T-helper 22 cell (primary cell): ENCODE measurements around the gene HJV.
"Not testable (repeated sequence)": the region's sequence is repeated elsewhere in the genome, so short reads cannot be mapped to it uniquely, and the experiment has no call there.

ENCODE experiments used
- DNase-seq: peaks from one replicate; pipeline ENCODE4 v3.0.0-alpha.2; 2020; ENCODE audit warnings: low read depth

The HJV gene

GRCh38 chr1:146021622-146022402 is at the start of gene HJV:
TSS of gene HJV (minus strand) at chr1:146021735. CDS start at chr1:146020231, 1,504 bp downstream.
- DNase-seq, result no peak

- DNase-seq, result not testable (repeated sequence)
These were observed 37.6 kb upstream of the HJV start for GRCh38 chr1:146059148-146059547.

- DNase-seq, result peak; percentile 57
These were observed 30.5 kb upstream of the HJV start for GRCh38 chr1:146051852-146052676.

- DNase-seq, result no peak
These were observed 29.9 kb upstream of the HJV start for GRCh38 chr1:146051452-146051851.

- not testable (repeated sequence) for DNase-seq
These were observed 29.1 kb upstream of the HJV start for GRCh38 chr1:146050652-146050963.

GRCh38 chr1:146049866-146050651 is 28.5 kb upstream of the HJV start:
- not testable (repeated sequence) for DNase-seq

- no peak for DNase-seq
These were observed 27.9 kb upstream of the HJV start for GRCh38 chr1:146049436-146049835.

- not testable (repeated sequence) for DNase-seq
These were observed 27.1 kb upstream of the HJV start for GRCh38 chr1:146048514-146049115.

GRCh38 chr1:146046664-146047063 is 25.1 kb upstream of the HJV start:
- no peak for DNase-seq

GRCh38 chr1:146039844-146040194 is 18.3 kb upstream of the HJV start:
- DNase-seq, result no peak

- peak; percentile 46 for DNase-seq
These were observed 15.6 kb upstream of the HJV start for GRCh38 chr1:146036965-146037646.

- no peak for DNase-seq
These were observed 14.9 kb upstream of the HJV start for GRCh38 chr1:146036241-146036964.

GRCh38 chr1:146035048-146035423 is 13.5 kb upstream of the HJV start:
- DNase-seq, result no peak

- no peak for DNase-seq
These were observed 11.2 kb upstream of the HJV start for GRCh38 chr1:146032631-146033219.

GRCh38 chr1:146031476-146031875 is 9.9 kb upstream of the HJV start:
- DNase-seq, result no peak

GRCh38 chr1:146029117-146029516 is 7.6 kb upstream of the HJV start:
- DNase-seq, result no peak

GRCh38 chr1:146026650-146027049 is 5.1 kb upstream of the HJV start:
- DNase-seq, result not testable (repeated sequence)

GRCh38 chr1:146025787-146026495 is 4.4 kb upstream of the HJV start:
- not testable (repeated sequence) for DNase-seq

- DNase-seq, result no peak
These were observed 1.0 kb upstream of the HJV start for GRCh38 chr1:146022403-146023127.
